OCI-LY3 (cell line): ENCODE data around the gene EEF1AKMT3.
A peak's percentile ranks its signal among the peaks of the same experiment; 100 is the strongest.

Source experiments
- H2AFZ ChIP-seq: fragments of 200-600, 300-600 bp; shearing (Covaris generic); 2 replicates; pipeline ENCODE4 v1.6.0; 2014; ENCODE audit warnings: antibody characterized with exemption, low read depth, low read length
- H3K27ac ChIP-seq: fragments of 200-600, 300-600 bp; sonication (generic); 2 replicates; pipeline ENCODE4 v1.5.1; 2014; ENCODE audit warnings: mild to moderate bottlenecking, low read length, moderate library complexity, mixed read lengths
- H3K27me3 ChIP-seq: fragments of 200-600, 300-600 bp; sonication (generic); 2 replicates; pipeline ENCODE4 v1.6.1; 2014; ENCODE audit warnings: low read depth, low read length, mixed read lengths
- H3K36me3 ChIP-seq: fragments of 200-600, 300-600 bp; sonication (generic); replicated peaks from 2 replicates; pipeline ENCODE3; 2014; ENCODE audit warnings: low read depth, low read length, mixed read lengths
- H3K4me1 ChIP-seq: fragments of 300-600, 200-600 bp; sonication (generic); 2 replicates; pipeline ENCODE4 v1.6.1; 2014; ENCODE audit warnings: low read length, mixed read lengths
- H3K4me2 ChIP-seq: fragments of 200-600, 300-600 bp; sonication (generic); 2 replicates; pipeline ENCODE4 v1.6.1; 2014; ENCODE audit warnings: low read length, mixed read lengths
- H3K4me3 ChIP-seq: fragments of 300-600, 200-600 bp; sonication (generic); 2 replicates; pipeline ENCODE4 v1.5.1; 2014; ENCODE audit warnings: antibody characterized with exemption, mild to moderate bottlenecking, low read length, moderate library complexity
- H3K79me2 ChIP-seq: fragments of 300-600, 200-600 bp; shearing (Covaris generic); 2 replicates; pipeline ENCODE4 v1.6.1; 2014; ENCODE audit warnings: mild to moderate bottlenecking, low read length, mixed read lengths
- H3K9ac ChIP-seq: fragments of 300-600, 200-600 bp; shearing (Covaris generic); 2 replicates; pipeline ENCODE4 v1.6.0; 2014; ENCODE audit warnings: mild to moderate bottlenecking, low read length, moderate library complexity
- H3K9me3 ChIP-seq: fragments of 200-600, 300-600 bp; shearing (Covaris generic); 2 replicates; pipeline ENCODE4 v1.6.1; 2014; ENCODE audit warnings: low read length, mixed read lengths; ENCODE audit not compliant: insufficient read depth
- H4K20me1 ChIP-seq: fragments of 200-600, 300-600 bp; sonication (generic); 2 replicates; pipeline ENCODE4 v1.6.1; 2016; ENCODE audit warnings: low read length, mixed read lengths; ENCODE audit not compliant: insufficient read depth
- EZH2phosphoT487 ChIP-seq: fragments of 200-600 bp; shearing (Covaris generic); IDR thresholded peaks from 2 replicates; pipeline ENCODE4 v1.6.1; 2018; ENCODE audit warnings: antibody characterized with exemption, mixed run types, low read depth
- TF ChIP-seq, protein P1 (sequence below): fragments of 200-600, 300-600 bp; sonication (generic); IDR thresholded peaks from 2 replicates; pipeline ENCODE4 v1.5.1; 2014; ENCODE audit warnings: antibody characterized with exemption, low read length, low read depth

Gene EEF1AKMT3

GRCh38 chr12:57749061-57749460 is 23.4 kb upstream of the EEF1AKMT3 start:
- Histone ChIP-seq H3K27ac (no peak overlapping the region), H3K9ac (no peak overlapping the region), H3K79me2 (peaks cover 46% of the 10 kb centered on the region), H2AFZ (no peak overlapping the region), H4K20me1 (no peaks in the 10 kb centered on the region), H3K9me3 (no peaks in the 10 kb centered on the region), H3K4me2 (no peak overlapping the region), H3K27me3 (no peaks in the 10 kb centered on the region), H3K4me1 (peaks cover 30% of the 10 kb centered on the region), H3K4me3 (no peak overlapping the region), H3K36me3 (peaks cover 40% of the 10 kb centered on the region)
- TF ChIP-seq, protein P1, sequence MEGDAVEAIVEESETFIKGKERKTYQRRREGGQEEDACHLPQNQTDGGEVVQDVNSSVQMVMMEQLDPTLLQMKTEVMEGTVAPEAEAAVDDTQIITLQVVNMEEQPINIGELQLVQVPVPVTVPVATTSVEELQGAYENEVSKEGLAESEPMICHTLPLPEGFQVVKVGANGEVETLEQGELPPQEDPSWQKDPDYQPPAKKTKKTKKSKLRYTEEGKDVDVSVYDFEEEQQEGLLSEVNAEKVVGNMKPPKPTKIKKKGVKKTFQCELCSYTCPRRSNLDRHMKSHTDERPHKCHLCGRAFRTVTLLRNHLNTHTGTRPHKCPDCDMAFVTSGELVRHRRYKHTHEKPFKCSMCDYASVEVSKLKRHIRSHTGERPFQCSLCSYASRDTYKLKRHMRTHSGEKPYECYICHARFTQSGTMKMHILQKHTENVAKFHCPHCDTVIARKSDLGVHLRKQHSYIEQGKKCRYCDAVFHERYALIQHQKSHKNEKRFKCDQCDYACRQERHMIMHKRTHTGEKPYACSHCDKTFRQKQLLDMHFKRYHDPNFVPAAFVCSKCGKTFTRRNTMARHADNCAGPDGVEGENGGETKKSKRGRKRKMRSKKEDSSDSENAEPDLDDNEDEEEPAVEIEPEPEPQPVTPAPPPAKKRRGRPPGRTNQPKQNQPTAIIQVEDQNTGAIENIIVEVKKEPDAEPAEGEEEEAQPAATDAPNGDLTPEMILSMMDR, result no peak
- no peak for TF ChIP-seq EZH2phosphoT487

GRCh38 chr12:57750561-57751431 is 21.6 kb upstream of the EEF1AKMT3 start:
- no peak overlapping the region for H2AFZ ChIP-seq
- no peaks in the 10 kb centered on the region for H3K9me3 ChIP-seq
- H3K36me3 ChIP-seq, result peaks cover 40% of the 10 kb centered on the region
- peak overlapping the region; percentile 88 for H3K4me2 ChIP-seq
- peaks cover 42% of the 10 kb centered on the region for H3K79me2 ChIP-seq
- H3K4me1 ChIP-seq, result peaks cover 28% of the 10 kb centered on the region
- H3K27ac ChIP-seq, result peak overlapping the region; percentile 57
- no peaks in the 10 kb centered on the region for H3K27me3 ChIP-seq
- H3K4me3 ChIP-seq, result peak overlapping the region; percentile 87
- H4K20me1 ChIP-seq, result no peaks in the 10 kb centered on the region
- peak overlapping the region; percentile 90 for H3K9ac ChIP-seq
- TF ChIP-seq, protein P1, result no peak
- no peak for TF ChIP-seq EZH2phosphoT487

GRCh38 chr12:57751432-57751787 is 21.0 kb upstream of the EEF1AKMT3 start:
- TF ChIP-seq EZH2phosphoT487, result no peak
- TF ChIP-seq, protein P1, result no peak
- Histone ChIP-seq H3K4me2 (peak overlapping the region; percentile 88), H4K20me1 (no peaks in the 10 kb centered on the region), H3K9ac (peak overlapping the region; percentile 90), H3K9me3 (no peaks in the 10 kb centered on the region), H3K27me3 (no peaks in the 10 kb centered on the region), H3K36me3 (peaks cover 35% of the 10 kb centered on the region), H3K27ac (peak overlapping the region; percentile 57), H3K4me1 (peaks cover 28% of the 10 kb centered on the region), H3K4me3 (peak overlapping the region; percentile 87), H3K79me2 (peaks cover 48% of the 10 kb centered on the region), H2AFZ (no peak overlapping the region)

GRCh38 chr12:57751788-57752667 is 20.4 kb upstream of the EEF1AKMT3 start, which contains the start of gene CDK4:
Gene CDK4, minus strand, starts transcription at chr12:57752310. Its CDS starts 593 bp downstream, at chr12:57751717.
- Histone ChIP-seq H3K4me2 (peak within 1 kb of the TSS; percentile 88), H3K9me3 (no peaks in the 10 kb centered on the region), H3K9ac (peak within 1 kb of the TSS; percentile 90), H3K4me1 (peaks cover 34% of the 10 kb centered on the region), H4K20me1 (no peaks in the 10 kb centered on the region), H3K36me3 (peaks cover 35% of the 10 kb centered on the region), H3K4me3 (peak within 1 kb of the TSS; percentile 87), H3K79me2 (peaks cover 54% of the 10 kb centered on the region), H3K27ac (peak within 1 kb of the TSS; percentile 57), H2AFZ (no peak within 1 kb of the TSS), H3K27me3 (no peaks in the 10 kb centered on the region)
- TF ChIP-seq, protein P1, result no peak
